ENCODE measurements around the gene SEC24D. TPM values are rescaled to one million over a fixed set of nuclear protein-coding genes. Genes with fewer than 3 reads are reported as not detected.

Gene SEC24D
- total and polyA plus RNA-seq, 2 of the 8 experiments (the other 6 are each of a cell fraction or from before 2014, with no cell fraction given), result 28.9 to 91.6 TPM

- Histone ChIP-seq H3K23ac (ENCODE audit: insufficient read length) (no peak overlapping the region), H3K27me3 (replicated peaks in 1 of 4; ENCODE audit: control insufficient read depth in 3 of 4, extremely low read depth in 1 of 4, insufficient read depth in 3 of 4, low read length in 3 of 4) (no peaks in the 10 kb centered on the region), H2BK5ac (ENCODE audit: low read depth, low read length) (peak overlapping the region; percentile 80), H2AK5ac (ENCODE audit: low read depth, low read length) (no peak overlapping the region; the same call in 1 of the 2 replicates), H3K9me3 (ENCODE audit: insufficient read depth in 2 of 2, low read depth in 1 of 2, low read length in 1 of 2) (no peaks in the 10 kb centered on the region), H3K23me2 (ENCODE audit: low read depth, low read length) (peaks cover 4% of the 10 kb centered on the region; the same call in 1 of the 2 replicates), H3K4me1 (replicated peaks in 1 of 4; ENCODE audit: control insufficient read depth in 3 of 4, insufficient read depth in 4 of 4, low read length in 3 of 4) (peaks cover 0 to 13% (median 9%) of the 10 kb centered on the region in 4 experiments; a peak in 5 of 7 replicates), H4K20me1 (replicated peaks in 1 of 2; ENCODE audit: control insufficient read depth in 1 of 2, insufficient read depth in 2 of 2, low read length in 2 of 2) (no peaks in the 10 kb centered on the region), H3K56ac (replicated peaks; ENCODE audit: insufficient read length, low read depth, low read length) (peak overlapping the region; percentile 11), H3K36me3 (ENCODE audit: control insufficient read depth in 2 of 4, insufficient read depth in 4 of 4, low read length in 3 of 4) (no peaks in the 10 kb centered on the region), H2BK12ac (ENCODE audit: low read depth, low read length) (peak overlapping the region; percentile 62; the same call in 1 of the 2 replicates), H4K5ac (ENCODE audit: insufficient read length, low read depth, low read length) (peak overlapping the region; percentile 93), H3K27ac (ENCODE audit: low read depth, low read length) (peak overlapping the region; percentile 57; the same call in 1 of the 2 replicates), H3K4me2 (ENCODE audit: insufficient read depth in 1 of 2, low read depth in 2 of 2, low read length in 2 of 2) (peak overlapping the region; percentile 66 to 79), H3K4ac (replicated peaks; ENCODE audit: insufficient read length, low read depth, low read length) (no peak overlapping the region), H2AFZ (ENCODE audit: low read length) (no peak overlapping the region), H2BK15ac (ENCODE audit: low read length) (no peak overlapping the region), H3K79me2 (ENCODE audit: control insufficient read depth in 1 of 2, insufficient read depth in 2 of 2, low read length in 2 of 2) (peaks cover 0 to 13% of the 10 kb centered on the region in 2 experiments; a peak in 2 of 4 replicates), H3K14ac (ENCODE audit: insufficient read length) (no peak overlapping the region), H3K18ac (ENCODE audit: extremely low read depth, low read length) (no peak overlapping the region), H4K91ac (replicated peaks; ENCODE audit: insufficient read length, low read length) (peak overlapping the region; percentile 71), H3K9ac (replicated peaks in 1 of 4; ENCODE audit: extremely low read depth in 1 of 4, low read depth in 3 of 4, low read length in 3 of 4) (peak overlapping the region in 1 of 4 experiments; percentile 74; a peak in 1 of 7 replicates), H2BK20ac (ENCODE audit: low read length) (no peak overlapping the region), H3K4me3 (ENCODE audit: extremely low read depth in 1 of 4, insufficient read depth in 2 of 4, low read depth in 3 of 4, low read length in 4 of 4) (peak overlapping the region; percentile 45 to 66 (median 50); a peak in 7 of 8 replicates), H2BK120ac (replicated peaks; ENCODE audit: low read depth, low read length) (peak overlapping the region; percentile 85), H4K8ac (ENCODE audit: extremely low read depth, insufficient read depth, low read length) (no peak overlapping the region), H3K79me1 (ENCODE audit: low read depth, low read length) (no peaks in the 10 kb centered on the region)
- peak in 1 of 2 experiments; percentile 62 for DNase-seq (ENCODE audit: low read depth in 1 of 2, low spot score in 2 of 2)
- WGBS, 2 experiments (ENCODE audit: extremely low coverage in 1 of 2, insufficient coverage in 1 of 2, insufficient read length in 1 of 2, insufficient replicate concordance in 2 of 2, low coverage in 1 of 2, low lambda C conversion rate in 2 of 2, missing lambda C conversion rate in 1 of 2), result 7% methylated on average over 2 of the region's 2 CpGs; no CpG with 5 or more reads in 1 of the 2 experiments
- CTCF ChIA-PET (ENCODE audit: partially characterized antibody), result interaction anchor here (0.7 to 2.3 kb wide), 7 partner anchors 12 to 119 kb away, joined by 3 to 8 read pairs (median 3); partner anchors contain the start of gene SEC24D
- peak; percentile 98 for FAIRE-seq
- POLR2A ChIA-PET (ENCODE audit: partially characterized antibody), result interaction anchor here (0.6 to 4.3 kb wide), 9 partner anchors 9 to 49 kb away, joined by 3 to 32 read pairs (median 4); partner anchors contain the start of gene SEC24D
- peak; percentile 89 for TF ChIP-seq NANOG (IDR thresholded peaks at IDR 0.05; ENCODE audit: insufficient read depth, low read depth, low read length, poor library complexity, severe bottlenecking)
- no peak for TF ChIP-seq RNF2 (IDR thresholded peaks at IDR 0.05; ENCODE audit: borderline replicate concordance, low read depth, low read length, missing control alignments, poor library complexity, severe bottlenecking)
- TF ChIP-seq FOSL1 (IDR thresholded peaks at IDR 0.05; ENCODE audit: insufficient read depth, low read depth, low read length), result no peak
- TF ChIP-seq ATF2 (IDR thresholded peaks at IDR 0.05; ENCODE audit: low read length), result peak; percentile 31; the same call in 1 of the 2 replicates
- TF ChIP-seq ZNF274 (IDR thresholded peaks at IDR 0.05; ENCODE audit: borderline replicate concordance, extremely low read depth, low read length), result no peak
- no peak for TF ChIP-seq TAF7 (optimal IDR thresholded peaks at IDR 0.05; ENCODE audit: borderline replicate concordance, low read depth, low read length)
Observed at GRCh38 chr4:118849867-118850487, 14.1 kb upstream of the SEC24D start.
